Loucy (cell line): Measurements from ENCODE around the gene FAM169A.

ENCODE experiments used
- EZH2phosphoT487 ChIP-seq: fragments of 200-600 bp; IDR thresholded peaks from 2 replicates; pipeline ENCODE4 v1.6.1; 2018; ENCODE audit warnings: antibody characterized with exemption, mild to moderate bottlenecking, moderate library complexity, borderline replicate concordance
- TF ChIP-seq, protein P1 (sequence below): fragments of 200-600 bp; sonication (generic); conservative IDR thresholded peaks from 2 replicates; pipeline ENCODE4 v1.5.1; 2014; ENCODE audit warnings: mild to moderate bottlenecking, antibody characterized with exemption, low read length

DNA sequence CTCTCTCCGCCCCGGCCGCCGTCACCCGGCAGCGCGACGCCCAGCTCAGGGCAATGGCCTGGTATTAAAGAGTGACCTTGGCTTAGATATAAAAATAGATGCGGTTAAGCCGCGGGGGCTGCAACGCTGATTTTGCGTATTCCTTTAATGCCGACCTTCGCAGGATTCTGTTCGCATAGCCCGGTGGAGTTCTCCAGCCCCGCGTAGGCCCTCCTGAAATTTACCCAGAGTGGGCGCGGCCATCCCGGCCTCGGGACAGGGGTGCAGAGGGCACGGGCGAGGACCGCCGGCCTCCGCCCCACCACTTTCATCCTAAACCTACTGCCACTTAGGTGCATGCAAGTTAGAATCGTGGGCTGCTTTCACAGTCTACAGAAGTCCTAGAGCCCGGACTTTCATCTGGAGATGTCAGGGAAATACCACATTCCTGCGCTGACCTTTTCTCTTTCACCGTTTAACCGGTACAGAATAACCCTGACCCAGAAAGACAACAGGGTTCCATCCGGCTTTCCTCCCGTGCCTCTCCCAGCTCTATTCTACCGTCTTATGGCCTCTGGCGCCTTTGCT lies 492 bp upstream of the FAM169A start:
- TF ChIP-seq, protein P1, sequence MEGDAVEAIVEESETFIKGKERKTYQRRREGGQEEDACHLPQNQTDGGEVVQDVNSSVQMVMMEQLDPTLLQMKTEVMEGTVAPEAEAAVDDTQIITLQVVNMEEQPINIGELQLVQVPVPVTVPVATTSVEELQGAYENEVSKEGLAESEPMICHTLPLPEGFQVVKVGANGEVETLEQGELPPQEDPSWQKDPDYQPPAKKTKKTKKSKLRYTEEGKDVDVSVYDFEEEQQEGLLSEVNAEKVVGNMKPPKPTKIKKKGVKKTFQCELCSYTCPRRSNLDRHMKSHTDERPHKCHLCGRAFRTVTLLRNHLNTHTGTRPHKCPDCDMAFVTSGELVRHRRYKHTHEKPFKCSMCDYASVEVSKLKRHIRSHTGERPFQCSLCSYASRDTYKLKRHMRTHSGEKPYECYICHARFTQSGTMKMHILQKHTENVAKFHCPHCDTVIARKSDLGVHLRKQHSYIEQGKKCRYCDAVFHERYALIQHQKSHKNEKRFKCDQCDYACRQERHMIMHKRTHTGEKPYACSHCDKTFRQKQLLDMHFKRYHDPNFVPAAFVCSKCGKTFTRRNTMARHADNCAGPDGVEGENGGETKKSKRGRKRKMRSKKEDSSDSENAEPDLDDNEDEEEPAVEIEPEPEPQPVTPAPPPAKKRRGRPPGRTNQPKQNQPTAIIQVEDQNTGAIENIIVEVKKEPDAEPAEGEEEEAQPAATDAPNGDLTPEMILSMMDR, result no peak
- TF ChIP-seq EZH2phosphoT487, result no peak
